Subcutaneous preadipocyte (primary cell): ENCODE data around the gene RFXAP. TPM values are rescaled to one million over a fixed set of nuclear protein-coding genes. Genes with fewer than 3 reads are reported as not detected.

Experiments
- total RNA-seq: library from RNA; depleted of rRNA; stranded (reverse); fragments of >200 nt; gene quantifications from 2 replicates; pipeline ENCODE4 v1.2.3, GENCODE V29; 2012

Gene RFXAP
- 1.1 and 1.8 TPM in 2 replicates for total RNA-seq

GRCh38 chr13:36818804-36819738 is at the start of gene RFXAP:
TSS of gene RFXAP (plus strand) at chr13:36819222. CDS start at chr13:36819358, 136 bp downstream.

Other genes starting within 250 kb of the RFXAP start
- not detected in 2 replicates for gene SERTM1, start 145.2 kb upstream of the RFXAP start, total RNA-seq
- 1.8 and 2.2 TPM in 2 replicates for gene SMAD9, start 101.0 kb downstream of the RFXAP start, total RNA-seq
- gene ALG5, start 180.1 kb downstream of the RFXAP start, total RNA-seq, result 32.1 and 42.3 TPM in 2 replicates
- 40.4 and 42.8 TPM in 2 replicates for gene EXOSC8, start 181.6 kb downstream of the RFXAP start, total RNA-seq
- 32.0 and 50.8 TPM in 2 replicates for gene SUPT20H, start 240.5 kb downstream of the RFXAP start, total RNA-seq